Cortex of kidney (tissue), 1 donor: ENCODE results near the gene CABS1.

Experiments
- DNase-seq: peaks from one replicate; lab custom pipeline; 2025; lab: John Stamatoyannopoulos, UW

The CABS1 gene

GRCh38 chr4:70334681-70335080 lies at the start of gene CABS1:
Gene CABS1 (plus strand): TSS chr4:70334981. CDS start chr4:70335040, 59 bp downstream.
- DNase-seq = no peak

GRCh38 chr4:70288651-70289050 lies 46.1 kb upstream of the CABS1 start:
- DNase-seq = no peak

- no peak for DNase-seq
Observed at GRCh38 chr4:70291341-70291740, 43.4 kb upstream of the CABS1 start.

GRCh38 chr4:70297576-70297975 lies 37.2 kb upstream of the CABS1 start:
- no peak for DNase-seq

- DNase-seq = no peak
Observed at GRCh38 chr4:70298051-70298450, 36.7 kb upstream of the CABS1 start.

- no peak for DNase-seq
Observed at GRCh38 chr4:70299643-70300042, 35.1 kb upstream of the CABS1 start.

- no peak for DNase-seq
Observed at GRCh38 chr4:70300215-70300614, 34.6 kb upstream of the CABS1 start.

- DNase-seq = no peak
Observed at GRCh38 chr4:70303090-70303489, 31.7 kb upstream of the CABS1 start.

GRCh38 chr4:70305601-70306000 lies 29.2 kb upstream of the CABS1 start:
- DNase-seq = no peak

- DNase-seq = no peak
Observed at GRCh38 chr4:70306076-70306475, 28.7 kb upstream of the CABS1 start.

GRCh38 chr4:70313736-70314135 lies 21.0 kb upstream of the CABS1 start:
- DNase-seq = no peak

- no peak for DNase-seq
Observed at GRCh38 chr4:70315928-70316327, 18.9 kb upstream of the CABS1 start.

GRCh38 chr4:70326052-70326451 lies 8.7 kb upstream of the CABS1 start:
- DNase-seq = no peak

- DNase-seq = no peak
Observed at GRCh38 chr4:70336043-70336442, 1.3 kb downstream of the CABS1 start.

- no peak for DNase-seq
Observed at GRCh38 chr4:70337886-70338420, 3.2 kb downstream of the CABS1 start.

- no peak for DNase-seq
Observed at GRCh38 chr4:70356185-70356584, 21.4 kb downstream of the CABS1 start.

GRCh38 chr4:70359115-70359661 lies 24.4 kb downstream of the CABS1 start:
- DNase-seq = no peak

GRCh38 chr4:70360460-70360859 lies 25.7 kb downstream of the CABS1 start, which contains the start of gene SMR3A:
Gene SMR3A (plus strand): TSS chr4:70360760. CDS start chr4:70362116, 1,356 bp downstream.
- DNase-seq = no peak

- DNase-seq = no peak
Observed at GRCh38 chr4:70364002-70364401, 29.2 kb downstream of the CABS1 start.

GRCh38 chr4:70365479-70365878 lies 30.7 kb downstream of the CABS1 start:
- no peak for DNase-seq

GRCh38 chr4:70367813-70368212 lies 33.0 kb downstream of the CABS1 start:
- no peak for DNase-seq

- no peak for DNase-seq
Observed at GRCh38 chr4:70371987-70372386, 37.2 kb downstream of the CABS1 start.

- no peak for DNase-seq
Observed at GRCh38 chr4:70372760-70373159, 38.0 kb downstream of the CABS1 start.

- DNase-seq = no peak
Observed at GRCh38 chr4:70380578-70380977, 45.8 kb downstream of the CABS1 start.
